ENCODE results near the gene PPARD.

PPARD gene

GRCh38 chr6:35473075-35473849, 130.9 kb downstream of the PPARD start:
- DNase-seq = no peak

DNA sequence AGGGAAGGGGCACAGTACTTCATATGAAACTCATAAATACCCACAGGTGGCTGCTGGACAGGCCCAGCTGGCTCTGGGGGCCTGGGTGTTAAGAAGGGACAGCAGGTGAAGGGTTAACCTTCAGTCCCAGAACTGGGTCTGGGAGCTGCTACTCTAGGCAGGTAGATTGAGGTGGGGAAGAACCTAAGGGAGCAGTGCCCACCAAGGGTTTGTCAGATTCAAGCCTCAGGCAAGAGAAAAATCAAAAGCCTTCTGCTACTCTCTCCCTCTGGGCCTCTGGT, 131.4 kb downstream of the PPARD start:
- peak in 1 of 2 experiments; percentile 18 for DNase-seq

- no peak for DNase-seq
Observed at GRCh38 chr6:35474131-35474941, 132.0 kb downstream of the PPARD start.

GRCh38 chr6:35474942-35475570, 132.7 kb downstream of the PPARD start:
- DNase-seq = no peak

- DNase-seq = no peak
Observed at GRCh38 chr6:35475573-35475972, 133.2 kb downstream of the PPARD start.

- no peak for DNase-seq
Observed at GRCh38 chr6:35476004-35476403, 133.6 kb downstream of the PPARD start.

DNA sequence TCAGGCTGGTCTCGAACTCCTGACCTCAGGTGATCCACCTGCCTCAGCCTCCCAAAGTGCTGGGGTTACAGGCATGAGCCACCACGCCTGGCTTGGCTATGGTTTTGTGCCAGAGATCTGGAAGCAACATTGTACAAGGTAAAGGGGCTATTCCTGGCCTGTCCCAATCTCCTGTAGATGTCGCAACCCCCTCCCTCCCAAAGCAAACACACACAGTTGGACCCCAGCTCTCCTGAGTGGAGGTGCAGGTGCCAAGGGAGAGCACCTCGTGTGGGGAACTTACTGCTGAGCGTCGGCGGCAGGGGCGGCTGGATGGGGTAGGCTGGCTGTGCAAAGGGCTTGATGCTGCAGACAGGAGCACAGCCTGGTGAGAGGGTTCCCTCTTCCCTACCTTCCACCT, 134.7 kb downstream of the PPARD start:
- no peak for DNase-seq

Measured in Kasumi-1 (cell line).